ENCODE measurements around the gene HPDL. TPM values are rescaled to one million over a fixed set of nuclear protein-coding genes. Genes with fewer than 3 reads are reported as not detected.

Gene HPDL
- total RNA-seq, 4 donors from 2014 or later: 0.22 TPM; not detected in 3

DNA sequence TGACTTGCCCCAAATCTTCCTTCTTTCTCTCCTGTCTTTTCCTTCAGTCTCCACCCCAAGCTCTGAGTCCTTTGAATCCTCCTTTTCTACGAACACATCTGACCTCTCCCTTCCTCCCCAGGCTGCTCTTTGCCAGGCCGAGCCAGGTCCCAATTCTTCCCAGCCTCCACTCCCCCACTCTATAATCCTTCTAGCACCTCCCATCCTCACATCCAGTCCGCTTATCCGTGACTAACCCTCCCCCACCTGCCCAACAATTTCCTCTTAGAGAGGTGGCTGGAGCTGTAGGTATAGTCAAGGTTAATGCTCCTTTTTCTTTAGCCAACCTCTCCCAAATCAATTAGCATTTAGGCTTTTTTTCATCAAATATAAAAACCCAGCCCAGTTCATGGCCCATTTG, 9.5 kb upstream of the HPDL start:
- TF ChIP-seq, protein P1, sequence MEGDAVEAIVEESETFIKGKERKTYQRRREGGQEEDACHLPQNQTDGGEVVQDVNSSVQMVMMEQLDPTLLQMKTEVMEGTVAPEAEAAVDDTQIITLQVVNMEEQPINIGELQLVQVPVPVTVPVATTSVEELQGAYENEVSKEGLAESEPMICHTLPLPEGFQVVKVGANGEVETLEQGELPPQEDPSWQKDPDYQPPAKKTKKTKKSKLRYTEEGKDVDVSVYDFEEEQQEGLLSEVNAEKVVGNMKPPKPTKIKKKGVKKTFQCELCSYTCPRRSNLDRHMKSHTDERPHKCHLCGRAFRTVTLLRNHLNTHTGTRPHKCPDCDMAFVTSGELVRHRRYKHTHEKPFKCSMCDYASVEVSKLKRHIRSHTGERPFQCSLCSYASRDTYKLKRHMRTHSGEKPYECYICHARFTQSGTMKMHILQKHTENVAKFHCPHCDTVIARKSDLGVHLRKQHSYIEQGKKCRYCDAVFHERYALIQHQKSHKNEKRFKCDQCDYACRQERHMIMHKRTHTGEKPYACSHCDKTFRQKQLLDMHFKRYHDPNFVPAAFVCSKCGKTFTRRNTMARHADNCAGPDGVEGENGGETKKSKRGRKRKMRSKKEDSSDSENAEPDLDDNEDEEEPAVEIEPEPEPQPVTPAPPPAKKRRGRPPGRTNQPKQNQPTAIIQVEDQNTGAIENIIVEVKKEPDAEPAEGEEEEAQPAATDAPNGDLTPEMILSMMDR (IDR thresholded peaks at IDR 0.05; ENCODE audit: low read depth): no peak

DNA sequence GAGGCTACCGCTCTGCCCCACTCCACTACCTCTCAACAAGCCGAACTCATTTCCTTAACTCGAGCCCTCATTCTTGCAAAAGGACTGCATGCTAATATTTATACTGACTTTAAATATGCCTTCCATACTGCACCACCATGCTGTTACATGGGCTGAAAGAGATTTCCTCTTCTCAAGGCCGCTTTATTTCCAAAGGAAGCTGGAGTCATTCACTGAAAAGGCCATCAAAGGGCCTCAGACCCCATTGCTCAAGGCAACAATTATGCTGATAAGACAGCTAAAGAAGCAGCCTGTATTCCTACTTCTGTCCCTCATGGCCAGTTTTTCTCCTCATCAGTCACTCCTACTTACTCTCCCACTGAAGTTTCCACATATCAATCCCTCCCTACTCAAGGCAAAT, 6.9 kb upstream of the HPDL start:
- TF ChIP-seq, protein P1 (IDR thresholded peaks at IDR 0.05; ENCODE audit: low read depth): no peak

DNA sequence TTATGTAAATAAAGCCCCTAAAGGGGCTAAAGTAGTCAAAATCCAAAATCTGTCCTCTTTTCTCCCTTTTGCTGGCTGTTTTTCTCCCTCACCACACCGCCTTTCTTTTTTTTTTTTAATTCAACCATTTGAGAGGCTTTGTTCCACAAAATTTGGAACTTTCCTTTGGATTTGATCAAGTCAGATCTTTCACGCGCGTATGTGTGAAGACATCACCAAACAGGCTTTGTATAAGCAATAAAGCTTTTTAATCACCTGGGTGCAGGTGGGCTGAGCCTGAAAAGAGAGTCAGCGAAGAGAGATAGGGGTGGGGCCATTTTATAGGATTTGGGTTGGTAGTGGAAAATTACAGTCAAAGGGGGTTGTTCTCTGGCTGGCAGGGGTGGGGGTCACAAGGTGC, 5.3 kb upstream of the HPDL start:
- TF ChIP-seq, protein P1 (IDR thresholded peaks at IDR 0.05; ENCODE audit: low read depth): no peak

DNA sequence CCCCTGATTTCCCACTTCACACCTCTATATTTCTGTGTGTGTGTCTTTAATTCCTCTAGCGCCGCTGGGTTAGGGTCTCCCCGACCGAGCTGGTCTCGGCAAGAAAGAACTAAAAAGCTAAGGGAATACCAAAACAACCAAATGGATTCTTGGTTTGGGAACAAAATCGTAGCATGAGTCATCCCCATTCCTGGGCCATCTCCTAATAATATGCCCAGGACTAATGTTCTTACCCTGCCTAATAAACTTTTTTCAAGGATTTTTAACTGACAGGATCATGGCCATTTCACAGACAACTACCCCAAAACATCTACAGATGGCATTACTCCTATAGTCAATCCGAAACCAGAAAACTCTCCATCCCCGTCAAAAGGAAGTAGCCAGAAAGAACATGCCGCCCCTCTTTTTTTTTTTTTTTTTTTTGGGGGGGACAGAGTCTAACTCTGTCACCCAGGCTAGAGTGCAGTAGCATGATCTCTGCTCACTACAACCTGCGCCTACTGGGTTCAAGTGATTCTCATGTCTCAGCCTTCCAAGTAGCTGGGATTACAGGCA, 4.1 kb upstream of the HPDL start:
- TF ChIP-seq, protein P1 (IDR thresholded peaks at IDR 0.05; ENCODE audit: low read depth): no peak

DNA sequence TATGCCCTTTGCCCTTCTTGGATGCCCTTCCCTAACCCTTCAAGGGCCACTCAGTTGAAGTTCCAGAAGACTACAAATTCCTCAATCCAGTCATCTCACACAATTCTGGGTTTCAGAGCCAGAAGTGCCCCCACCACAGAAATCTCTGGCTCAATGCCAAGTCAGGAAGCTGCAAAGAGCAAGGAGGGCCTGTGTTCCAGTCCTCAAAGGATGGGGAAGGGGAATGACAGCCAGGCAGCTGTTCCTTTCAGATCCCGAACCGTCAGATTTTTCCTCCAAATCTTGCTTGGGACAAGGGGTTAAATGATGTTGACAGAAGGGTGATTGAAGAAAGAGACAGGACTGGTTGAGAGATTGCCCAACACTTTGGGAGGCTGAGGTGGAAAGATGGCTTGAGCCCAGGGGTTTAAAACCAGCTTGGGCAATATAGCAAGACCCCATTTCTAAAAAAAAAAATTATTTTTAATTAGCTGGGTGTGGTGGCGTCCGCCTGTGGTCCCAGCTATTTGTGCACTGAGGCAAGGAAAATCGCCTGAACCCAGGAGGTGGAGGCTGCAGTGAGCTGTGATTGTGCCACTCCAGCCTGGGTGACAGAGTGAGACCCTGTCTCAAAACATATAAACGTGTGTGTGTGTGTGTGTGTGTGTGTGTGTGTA, 716 bp upstream of the HPDL start:
- TF ChIP-seq, protein P1 (IDR thresholded peaks at IDR 0.05; ENCODE audit: low read depth): no peak

DNA sequence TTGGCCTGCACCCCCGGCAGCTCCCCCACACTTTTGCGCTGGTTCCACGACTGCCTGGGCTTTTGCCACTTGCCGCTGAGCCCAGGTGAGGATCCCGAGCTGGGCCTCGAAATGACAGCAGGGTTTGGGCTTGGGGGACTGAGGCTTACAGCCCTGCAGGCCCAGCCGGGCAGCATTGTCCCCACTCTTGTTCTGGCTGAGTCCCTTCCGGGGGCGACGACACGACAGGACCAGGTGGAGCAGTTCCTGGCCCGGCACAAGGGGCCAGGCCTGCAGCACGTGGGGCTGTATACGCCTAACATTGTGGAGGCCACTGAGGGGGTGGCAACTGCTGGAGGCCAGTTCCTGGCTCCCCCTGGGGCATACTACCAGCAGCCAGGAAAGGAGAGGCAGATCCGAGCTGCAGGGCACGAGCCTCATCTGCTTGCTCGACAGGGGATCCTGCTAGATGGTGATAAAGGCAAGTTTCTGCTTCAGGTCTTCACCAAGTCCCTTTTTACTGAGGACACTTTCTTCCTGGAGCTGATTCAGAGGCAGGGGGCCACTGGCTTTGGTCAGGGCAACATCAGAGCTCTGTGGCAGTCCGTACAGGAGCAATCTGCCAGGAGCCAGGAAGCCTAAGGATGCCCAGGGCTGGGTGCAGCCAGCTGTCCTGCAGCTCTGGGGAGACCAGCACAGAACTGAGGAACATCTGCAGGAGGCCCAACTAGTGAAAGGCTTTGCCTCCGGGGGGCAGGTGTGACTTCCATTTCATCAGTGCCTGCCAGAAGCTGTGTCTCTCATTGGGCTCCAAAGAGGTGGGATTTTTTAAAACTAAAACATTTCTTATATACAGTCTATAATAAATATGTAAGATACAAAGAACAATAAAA, 1.2 kb downstream of the HPDL start:
- TF ChIP-seq, protein P1 (IDR thresholded peaks at IDR 0.05; ENCODE audit: low read depth): no peak

DNA sequence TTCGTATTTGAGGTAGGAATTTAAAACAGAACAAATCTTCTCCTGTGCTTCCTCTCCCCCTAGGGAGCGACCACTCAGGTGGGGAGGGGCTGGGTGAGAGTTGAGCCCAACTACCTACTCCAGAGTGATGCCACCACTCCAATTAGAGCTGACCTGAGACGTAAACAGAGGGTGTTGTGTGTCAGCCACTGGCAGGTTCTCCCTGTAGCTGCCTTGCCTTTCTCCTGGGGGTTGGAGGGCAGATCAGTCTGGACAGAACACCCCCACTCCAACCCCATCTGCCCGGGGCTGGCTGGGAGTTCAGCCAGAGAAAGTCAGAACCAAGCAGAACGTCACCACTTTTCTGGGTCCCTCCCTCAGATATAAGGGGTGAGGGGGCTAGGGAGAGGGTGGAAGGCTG, 2.0 kb downstream of the HPDL start:
- TF ChIP-seq, protein P1 (IDR thresholded peaks at IDR 0.05; ENCODE audit: low read depth): no peak

Measured in subcutaneous adipose tissue (tissue), 4 donors.